ENCODE measurements around the gene BCAS3.
"Not testable (repeated sequence)": the region's sequence is repeated elsewhere in the genome, so short reads cannot be mapped to it uniquely, and the experiment has no call there.

The BCAS3 gene

GRCh38 chr17:61134551-61135235, 457.0 kb downstream of the BCAS3 start:
- no peak for DNase-seq

GRCh38 chr17:61135782-61136181, 458.1 kb downstream of the BCAS3 start:
- no peak for DNase-seq

GRCh38 chr17:61136296-61136695, 458.6 kb downstream of the BCAS3 start:
- no peak for DNase-seq

GRCh38 chr17:61139219-61139618, 461.6 kb downstream of the BCAS3 start:
- DNase-seq = peak; percentile 17 to 89 (median 58)

- DNase-seq = no peak
Measured at GRCh38 chr17:61140081-61140786, 462.6 kb downstream of the BCAS3 start.

GRCh38 chr17:61143026-61143425, 465.4 kb downstream of the BCAS3 start:
- no peak for DNase-seq

GRCh38 chr17:61144137-61144536, 466.5 kb downstream of the BCAS3 start:
- no peak for DNase-seq

- DNase-seq = no peak
Measured at GRCh38 chr17:61144617-61145564, 467.2 kb downstream of the BCAS3 start.

- DNase-seq = not testable (repeated sequence)
Measured at GRCh38 chr17:61146833-61147232, 469.2 kb downstream of the BCAS3 start.

- no peak for DNase-seq
Measured at GRCh38 chr17:61149106-61149825, 471.6 kb downstream of the BCAS3 start.

GRCh38 chr17:61149862-61150362, 472.3 kb downstream of the BCAS3 start:
- DNase-seq = no peak

GRCh38 chr17:61150686-61151299, 473.1 kb downstream of the BCAS3 start:
- DNase-seq = no peak

GRCh38 chr17:61152898-61153297, 475.2 kb downstream of the BCAS3 start:
- DNase-seq = no peak

GRCh38 chr17:61155590-61156237, 478.1 kb downstream of the BCAS3 start:
- DNase-seq = no peak

GRCh38 chr17:61157246-61157886, 479.7 kb downstream of the BCAS3 start:
- DNase-seq = no peak

- DNase-seq = no peak
Measured at GRCh38 chr17:61158376-61158775, 480.7 kb downstream of the BCAS3 start.

GRCh38 chr17:61159221-61159814, 481.7 kb downstream of the BCAS3 start:
- no peak for DNase-seq

- no peak for DNase-seq
Measured at GRCh38 chr17:61160204-61160603, 482.6 kb downstream of the BCAS3 start.

- DNase-seq = no peak
Measured at GRCh38 chr17:61160789-61161445, 483.3 kb downstream of the BCAS3 start.

- DNase-seq = no peak
Measured at GRCh38 chr17:61161615-61162134, 484.0 kb downstream of the BCAS3 start.
